Ishikawa (cell line): ENCODE results near the gene FSD2.

Experiments used
- CEBPB ChIP-seq: IDR thresholded peaks from 2 replicates; pipeline ENCODE4 v1.6.1; 2012
- CREB1 ChIP-seq: IDR thresholded peaks from 2 replicates; pipeline ENCODE4 v1.6.1; 2012; ENCODE audit warnings: low read depth
- EGR1 ChIP-seq: IDR thresholded peaks from 2 replicates; pipeline ENCODE4 v1.6.1; 2012
- EP300 ChIP-seq: IDR thresholded peaks from 2 replicates; pipeline ENCODE4 v1.6.1; 2012; ENCODE audit warnings: borderline replicate concordance
- FOXM1 ChIP-seq: IDR thresholded peaks from 2 replicates; pipeline ENCODE4 v1.6.1; 2012; ENCODE audit warnings: low read depth, borderline replicate concordance
- MAX ChIP-seq: IDR thresholded peaks from 2 replicates; pipeline ENCODE4 v1.6.1; 2012
- NFIC ChIP-seq: IDR thresholded peaks from 2 replicates; pipeline ENCODE4 v1.6.1; 2012
- RAD21 ChIP-seq: IDR thresholded peaks from 2 replicates; pipeline ENCODE4 v1.6.1; 2012; ENCODE audit warnings: low read depth
- REST ChIP-seq: IDR thresholded peaks from 2 replicates; pipeline ENCODE4 v1.6.1; 2012; ENCODE audit warnings: low read depth, mild to moderate bottlenecking
- TAF1 ChIP-seq: IDR thresholded peaks from 2 replicates; pipeline ENCODE4 v1.6.1; 2012; ENCODE audit warnings: low read depth, mild to moderate bottlenecking
- TCF12 ChIP-seq: IDR thresholded peaks from 2 replicates; pipeline ENCODE4 v1.6.1; 2012; ENCODE audit warnings: low read depth
- TEAD4 ChIP-seq: IDR thresholded peaks from 2 replicates; pipeline ENCODE4 v1.6.1; 2012
- YY1 ChIP-seq: IDR thresholded peaks from 2 replicates; pipeline ENCODE4 v1.6.1; 2012; ENCODE audit warnings: low read depth
- ZBTB7A ChIP-seq: IDR thresholded peaks from 2 replicates; pipeline ENCODE4 v1.6.1; 2012; ENCODE audit warnings: low read depth
- TF ChIP-seq, protein P1 (sequence below): IDR thresholded peaks from 2 replicates; pipeline ENCODE4 v1.6.1; 2012

FSD2 gene

GRCh38 chr15:82846621-82847020 lies 40.8 kb upstream of the FSD2 start:
- no peak for TF ChIP-seq ZBTB7A
- no peak for TF ChIP-seq YY1
- no peak for TF ChIP-seq CEBPB
- no peak for TF ChIP-seq NFIC

DNA sequence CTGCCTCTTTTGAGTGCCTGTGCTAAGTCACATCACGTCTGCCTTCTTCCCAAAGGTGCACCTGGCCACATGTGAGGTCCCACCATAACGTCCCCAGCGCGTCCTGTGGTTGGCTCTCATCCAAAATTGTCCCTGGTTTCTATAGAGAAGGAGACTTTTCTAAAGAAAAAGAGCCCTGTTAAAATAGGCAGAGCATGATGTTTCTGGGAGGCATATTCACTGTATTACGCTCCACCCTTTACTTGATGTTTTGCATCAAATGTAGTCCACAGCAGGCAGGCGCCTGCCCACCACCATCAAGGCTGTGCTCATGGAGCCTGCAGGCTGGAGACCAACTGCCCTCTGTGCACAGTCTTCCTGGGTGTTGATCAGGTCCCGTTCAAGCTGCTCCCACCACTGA lies 39.8 kb upstream of the FSD2 start:
- TF ChIP-seq YY1 (no peak), MAX (no peak), TAF1 (no peak), CEBPB (no peak), REST (no peak), TCF12 (no peak), TEAD4 (no peak), ZBTB7A (no peak)

DNA sequence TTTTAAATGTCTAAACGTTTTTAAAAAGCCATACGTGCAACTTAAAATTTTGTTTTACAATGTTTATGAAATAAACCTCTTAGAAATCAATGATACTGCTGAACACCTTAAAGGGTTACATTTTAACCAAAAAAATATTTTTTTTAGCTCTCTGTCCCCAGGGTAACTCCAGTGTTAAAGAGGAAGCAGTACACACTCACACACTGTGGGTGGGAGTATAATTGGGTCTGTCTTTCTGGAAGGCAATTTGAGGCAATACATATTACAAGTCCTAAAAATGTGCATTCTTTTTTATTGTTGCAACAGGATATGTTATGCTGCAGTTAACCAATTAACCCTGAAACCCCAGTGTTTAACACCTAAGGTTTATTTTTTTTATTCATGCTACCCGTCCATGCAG lies 37.7 kb upstream of the FSD2 start:
- TF ChIP-seq TCF12: no peak
- no peak for TF ChIP-seq TEAD4
- no peak for TF ChIP-seq FOXM1
- no peak for TF ChIP-seq ZBTB7A
- no peak for TF ChIP-seq TAF1
- no peak for TF ChIP-seq CEBPB
- no peak for TF ChIP-seq EGR1
- TF ChIP-seq REST: no peak
- no peak for TF ChIP-seq CREB1
- no peak for TF ChIP-seq YY1
- TF ChIP-seq NFIC: no peak
- TF ChIP-seq RAD21: no peak
- TF ChIP-seq EP300: no peak
- no peak for TF ChIP-seq MAX
- TF ChIP-seq, protein P1, sequence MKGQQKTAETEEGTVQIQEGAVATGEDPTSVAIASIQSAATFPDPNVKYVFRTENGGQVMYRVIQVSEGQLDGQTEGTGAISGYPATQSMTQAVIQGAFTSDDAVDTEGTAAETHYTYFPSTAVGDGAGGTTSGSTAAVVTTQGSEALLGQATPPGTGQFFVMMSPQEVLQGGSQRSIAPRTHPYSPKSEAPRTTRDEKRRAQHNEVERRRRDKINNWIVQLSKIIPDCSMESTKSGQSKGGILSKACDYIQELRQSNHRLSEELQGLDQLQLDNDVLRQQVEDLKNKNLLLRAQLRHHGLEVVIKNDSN: no peak

DNA sequence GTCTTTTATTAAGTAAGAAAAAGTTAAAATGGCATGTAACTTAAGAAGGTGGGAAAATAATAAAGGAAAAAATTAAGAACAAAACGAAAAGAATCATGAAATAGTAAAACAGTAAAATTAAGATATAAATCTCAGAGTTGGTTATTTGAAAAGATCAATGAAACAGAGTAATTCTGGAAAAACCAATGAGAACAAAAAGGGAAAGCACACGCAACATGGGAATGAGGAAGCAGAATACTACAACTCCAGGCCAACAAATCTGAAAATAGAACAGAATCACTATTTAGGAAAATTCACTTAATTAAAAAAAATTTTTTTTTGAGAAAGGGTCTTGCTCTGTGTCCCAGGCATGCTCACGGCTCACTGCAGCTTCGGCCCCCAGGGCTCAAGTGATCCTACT lies 34.3 kb upstream of the FSD2 start:
- TF ChIP-seq NFIC (no peak), TEAD4 (no peak), CREB1 (no peak), MAX (no peak), TCF12 (no peak), EP300 (no peak), TAF1 (no peak), FOXM1 (no peak), YY1 (no peak), EGR1 (no peak), RAD21 (no peak), ZBTB7A (no peak), CEBPB (no peak), REST (no peak)
- TF ChIP-seq, protein P1: no peak

DNA sequence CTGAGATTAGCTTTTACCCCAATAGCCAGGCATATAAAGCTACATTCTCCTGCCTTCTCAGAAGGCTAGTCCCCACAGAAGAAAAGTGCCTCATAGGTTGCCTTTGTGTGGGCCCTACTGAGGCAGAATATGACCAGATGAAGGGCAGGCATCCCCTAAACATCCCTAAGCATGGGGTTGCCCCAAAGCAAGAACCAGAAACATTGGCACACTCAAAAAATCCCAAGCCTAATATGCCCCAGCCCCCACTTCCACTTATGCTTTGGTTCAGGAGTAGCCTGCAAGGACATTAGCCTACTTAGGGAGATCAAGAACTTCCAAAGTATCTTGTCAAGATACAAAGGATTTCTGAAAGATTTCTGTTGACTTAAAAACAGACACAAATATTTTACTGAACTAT lies 33.3 kb upstream of the FSD2 start:
- TF ChIP-seq EGR1: no peak
- no peak for TF ChIP-seq TEAD4
- TF ChIP-seq TCF12: no peak
- TF ChIP-seq REST: no peak
- TF ChIP-seq NFIC: no peak
- no peak for TF ChIP-seq RAD21
- no peak for TF ChIP-seq TAF1
- no peak for TF ChIP-seq EP300
- TF ChIP-seq, protein P1: no peak
